GM19023 (cell line): Measurements from ENCODE around the gene TMCO4.

Experiments
- ATAC-seq: cut with Tn5 transposase; IDR thresholded peaks from one replicate; pipeline ENCODE4 v1.9.1; 2021; ENCODE audit warnings: mild to moderate bottlenecking, moderate library complexity; ENCODE audit not compliant: unreplicated experiment

TMCO4 gene

GRCh38 chr1:19723874-19724273, 75.8 kb downstream of the TMCO4 start:
- ATAC-seq: no peak

- no peak for ATAC-seq
These were observed 78.7 kb downstream of the TMCO4 start for GRCh38 chr1:19720973-19721372.

GRCh38 chr1:19720174-19720573, 79.5 kb downstream of the TMCO4 start:
- ATAC-seq: no peak

- ATAC-seq: no peak
These were observed 82.2 kb downstream of the TMCO4 start for GRCh38 chr1:19717467-19717866.

GRCh38 chr1:19715334-19716203, 84.1 kb downstream of the TMCO4 start:
- no peak for ATAC-seq

GRCh38 chr1:19712928-19713327, 86.8 kb downstream of the TMCO4 start:
- no peak for ATAC-seq

- ATAC-seq: no peak
These were observed 88.7 kb downstream of the TMCO4 start for GRCh38 chr1:19710825-19711611.

GRCh38 chr1:19709260-19709793, 90.4 kb downstream of the TMCO4 start:
- ATAC-seq: no peak

GRCh38 chr1:19708567-19709110, 91.1 kb downstream of the TMCO4 start:
- no peak for ATAC-seq

- no peak for ATAC-seq
These were observed 93.6 kb downstream of the TMCO4 start for GRCh38 chr1:19706136-19706535.

GRCh38 chr1:19705464-19705863, 94.3 kb downstream of the TMCO4 start:
- no peak for ATAC-seq

- no peak for ATAC-seq
These were observed 95.2 kb downstream of the TMCO4 start for GRCh38 chr1:19704247-19705113.

- ATAC-seq: no peak
These were observed 96.4 kb downstream of the TMCO4 start for GRCh38 chr1:19703280-19703679.

GRCh38 chr1:19700079-19700777, 99.5 kb downstream of the TMCO4 start:
- ATAC-seq: no peak

GRCh38 chr1:19698181-19698580, 101.5 kb downstream of the TMCO4 start:
- ATAC-seq: no peak

GRCh38 chr1:19696820-19697219, 102.9 kb downstream of the TMCO4 start:
- ATAC-seq: no peak

- ATAC-seq: no peak
These were observed 103.9 kb downstream of the TMCO4 start for GRCh38 chr1:19695772-19696171.

- no peak for ATAC-seq
These were observed 105.4 kb downstream of the TMCO4 start for GRCh38 chr1:19694298-19694697.

- ATAC-seq: no peak
These were observed 109.4 kb downstream of the TMCO4 start for GRCh38 chr1:19690342-19690741.

GRCh38 chr1:19689856-19690255, 109.9 kb downstream of the TMCO4 start:
- no peak for ATAC-seq
